ENCODE data around the gene SPATA18. TPM values are rescaled to one million over a fixed set of nuclear protein-coding genes. Genes with fewer than 3 reads are reported as not detected.

Gene SPATA18
- total and polyA plus RNA-seq, 12 donors = 0.16 to 2.0 (median 1.3) TPM

- Histone ChIP-seq H3K4me1 (peaks cover 0 to 41% (median 20%) of the 10 kb centered on the region in 9 donors), H3K27me3 (peaks cover 0 to 37% (median 0%) of the 10 kb centered on the region in 7 donors), H3K4me3 (peak overlapping the region; percentile 70 to 98 (median 80)), H3K36me3 (peaks cover 0 to 11% (median 0%) of the 10 kb centered on the region in 9 donors), H3K27ac (peak overlapping the region; percentile 81 to 92 (median 89)), H3K9me3 (no peaks in the 10 kb centered on the region)
- DNase-seq (peak; percentile 38 to 42), ATAC-seq (peak; percentile 36 to 82 (median 66))
- 0 to 1% methylated on average over 23 to 25 of the region's 25 CpGs for WGBS, 2 donors
- TF ChIP-seq CTCF (IDR thresholded peaks at IDR 0.05) = no peak
- intact Hi-C loops (cut with DNase I) = loop anchor here in 6 of 10 donors (2.0 to 10.0 kb wide), 4 partner anchors 140 to 195 kb away; partner anchors contain the start of gene DCUN1D4 (in 6 of the 6)
These were observed 13.4 kb upstream of the SPATA18 start for GRCh38 chr4:52037689-52038102.

GRCh38 chr4:52038103-52038912 is 12.8 kb upstream of the SPATA18 start, which contains the start of gene SGCB:
Gene SGCB, minus strand, starts transcription at chr4:52038299. Its CDS starts 40 bp downstream, at chr4:52038259.
- Histone ChIP-seq H3K27me3 (peaks cover 0 to 37% (median 0%) of the 10 kb centered on the region in 7 donors), H3K27ac (peak within 1 kb of the TSS; percentile 81 to 92 (median 89)), H3K4me3 (peak within 1 kb of the TSS; percentile 70 to 98 (median 80)), H3K9me3 (no peaks in the 10 kb centered on the region), H3K36me3 (peaks cover 0 to 5% (median 0%) of the 10 kb centered on the region in 9 donors), H3K4me1 (peaks cover 0 to 37% (median 20%) of the 10 kb centered on the region in 9 donors)
- WGBS, 2 donors = 2 to 3% methylated on average over 39 to 70 of the region's 70 CpGs
- ATAC-seq = peak; percentile 86 to 93 (median 92)
- intact Hi-C loops (cut with DNase I) = loop anchor here in 6 of 10 donors (5.0 to 10.0 kb wide), 3 partner anchors 141 to 196 kb away; partner anchors contain the start of gene DCUN1D4 (in 5 of the 6)
- DNase-seq = peak; percentile 69 to 82
- no peak for TF ChIP-seq CTCF (IDR thresholded peaks at IDR 0.05)

GRCh38 chr4:52045028-52045427 is 6.1 kb upstream of the SPATA18 start:
- ATAC-seq (no peak), DNase-seq (no peak)
- 94 to 100% methylated on average over 1 of the region's 1 CpG for WGBS, 2 donors
- no peak for TF ChIP-seq CTCF (IDR thresholded peaks at IDR 0.05)
- H3K4me3 ChIP-seq = no peak overlapping the region
- H3K9me3 ChIP-seq = no peaks in the 10 kb centered on the region
- peaks cover 0 to 68% (median 10%) of the 10 kb centered on the region in 7 donors for H3K27me3 ChIP-seq
- intact Hi-C loops (cut with DNase I) = no loop called here
- no peak overlapping the region for H3K27ac ChIP-seq
- no peaks in the 10 kb centered on the region for H3K4me1 ChIP-seq
- no peaks in the 10 kb centered on the region for H3K36me3 ChIP-seq

GRCh38 chr4:52049266-52049665 is 1.8 kb upstream of the SPATA18 start:
- intact Hi-C loops (cut with DNase I) = no loop called here
- Histone ChIP-seq H3K9me3 (no peaks in the 10 kb centered on the region), H3K4me3 (no peak overlapping the region), H3K27ac (no peak overlapping the region), H3K4me1 (peaks cover 0 to 19% (median 12%) of the 10 kb centered on the region in 9 donors), H3K36me3 (no peaks in the 10 kb centered on the region), H3K27me3 (peaks cover 0 to 89% (median 14%) of the 10 kb centered on the region in 7 donors)
- DNase-seq = no peak
- WGBS, 2 donors = 95 to 96% methylated on average over 5 of the region's 5 CpGs
- no peak for TF ChIP-seq CTCF (IDR thresholded peaks at IDR 0.05)
- no peak for ATAC-seq

Measured in heart right ventricle (tissue), 16 donors.